Activated effector memory CD4-positive, alpha-beta T cell treated with Interleukin-2 at 50 U/mL for 16 hours (primary cell): ENCODE results near the gene ZMYND12.
A peak's percentile ranks its signal among the peaks of the same experiment; 100 is the strongest.

ENCODE experiments used
- DNase-seq: peaks from one replicate; pipeline ENCODE4 v3.0.0-alpha.2; 2020

The ZMYND12 gene

GRCh38 chr1:42385283-42385682, 70.5 kb downstream of the ZMYND12 start:
- no peak for DNase-seq

- DNase-seq, result no peak
Observed at GRCh38 chr1:42381280-42381673, 74.5 kb downstream of the ZMYND12 start.

- DNase-seq, result peak; percentile 4
Observed at GRCh38 chr1:42380586-42381279, 75.1 kb downstream of the ZMYND12 start, which contains the start of gene RIMKLA. Gene RIMKLA, plus strand, starts transcription at chr1:42380792. Its CDS starts 143 bp downstream, at chr1:42380935.
